GM10248 (cell line): ENCODE data around the gene LEMD3.
"Not testable (repeated sequence)": the region's sequence is repeated elsewhere in the genome, so short reads cannot be mapped to it uniquely, and the experiment has no call there.

Source experiments
- CTCF ChIA-PET: fragments of 300-600 bp; sonication (Branson Sonifier 250); formaldehyde crosslinking; extraction: SDS; loops from one replicate; lab custom pipeline; 2021; ENCODE audit warnings: antibody characterized with exemption; lab: Yijun Ruan, JAX
- POLR2A ChIA-PET: fragments of 350-650 bp; sonication (Branson Sonifier 250); formaldehyde crosslinking; extraction: SDS; loops from one replicate; lab custom pipeline; 2020; ENCODE audit warnings: antibody characterized with exemption; lab: Yijun Ruan, JAX
- DNase-seq: peaks from one replicate; pipeline ENCODE4 v3.0.0; 2012; ENCODE audit errors: extremely low spot score
- TF ChIP-seq, protein P1 (sequence below): IDR thresholded peaks from 2 replicates; pipeline ENCODE4 v1.5.1; 2012; ENCODE audit warnings: mild to moderate bottlenecking, low read depth; ENCODE audit errors: extremely low read depth, missing control alignments, control extremely low read depth

LEMD3 gene

GRCh38 chr12:65282840-65283239 is 113.5 kb downstream of the LEMD3 start:
- no peak for DNase-seq
- ChIA-PET CTCF (interaction anchor here (1.0 kb wide), 1 partner anchor 392 kb away, joined by 4 read pairs; no protein-coding TSS in a partner anchor), POLR2A (no interaction called here)
- TF ChIP-seq, protein P1, sequence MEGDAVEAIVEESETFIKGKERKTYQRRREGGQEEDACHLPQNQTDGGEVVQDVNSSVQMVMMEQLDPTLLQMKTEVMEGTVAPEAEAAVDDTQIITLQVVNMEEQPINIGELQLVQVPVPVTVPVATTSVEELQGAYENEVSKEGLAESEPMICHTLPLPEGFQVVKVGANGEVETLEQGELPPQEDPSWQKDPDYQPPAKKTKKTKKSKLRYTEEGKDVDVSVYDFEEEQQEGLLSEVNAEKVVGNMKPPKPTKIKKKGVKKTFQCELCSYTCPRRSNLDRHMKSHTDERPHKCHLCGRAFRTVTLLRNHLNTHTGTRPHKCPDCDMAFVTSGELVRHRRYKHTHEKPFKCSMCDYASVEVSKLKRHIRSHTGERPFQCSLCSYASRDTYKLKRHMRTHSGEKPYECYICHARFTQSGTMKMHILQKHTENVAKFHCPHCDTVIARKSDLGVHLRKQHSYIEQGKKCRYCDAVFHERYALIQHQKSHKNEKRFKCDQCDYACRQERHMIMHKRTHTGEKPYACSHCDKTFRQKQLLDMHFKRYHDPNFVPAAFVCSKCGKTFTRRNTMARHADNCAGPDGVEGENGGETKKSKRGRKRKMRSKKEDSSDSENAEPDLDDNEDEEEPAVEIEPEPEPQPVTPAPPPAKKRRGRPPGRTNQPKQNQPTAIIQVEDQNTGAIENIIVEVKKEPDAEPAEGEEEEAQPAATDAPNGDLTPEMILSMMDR = no peak

GRCh38 chr12:65285532-65285931 is 116.1 kb downstream of the LEMD3 start:
- CTCF ChIA-PET, DNase-seq, POLR2A ChIA-PET: not testable (repeated sequence)

DNA sequence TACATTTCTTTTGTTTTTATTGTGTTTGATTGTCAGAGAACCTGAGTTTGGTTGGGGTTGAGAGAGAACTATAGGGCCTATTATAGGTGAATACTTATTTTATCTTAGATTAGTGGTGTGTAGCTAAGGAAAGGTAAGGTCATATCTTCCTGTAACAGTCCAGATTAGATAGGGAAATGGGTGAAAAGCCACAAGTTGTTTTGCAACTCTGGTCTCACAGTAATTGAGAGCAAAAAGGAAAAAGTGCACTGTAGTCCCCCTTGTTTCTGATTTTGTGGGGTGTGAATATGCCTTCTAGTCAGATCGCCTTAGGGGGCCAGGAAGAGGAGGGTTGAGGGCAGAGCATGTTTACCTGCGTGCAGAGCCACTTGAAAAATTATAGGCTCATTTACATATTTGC is 118.0 kb downstream of the LEMD3 start:
- CTCF ChIA-PET = interaction anchor here (1.2 kb wide), 1 partner anchor 19 kb away, joined by 3 read pairs; no protein-coding TSS in a partner anchor
- TF ChIP-seq, protein P1 = no peak
- POLR2A ChIA-PET = no interaction called here
- DNase-seq = no peak

DNA sequence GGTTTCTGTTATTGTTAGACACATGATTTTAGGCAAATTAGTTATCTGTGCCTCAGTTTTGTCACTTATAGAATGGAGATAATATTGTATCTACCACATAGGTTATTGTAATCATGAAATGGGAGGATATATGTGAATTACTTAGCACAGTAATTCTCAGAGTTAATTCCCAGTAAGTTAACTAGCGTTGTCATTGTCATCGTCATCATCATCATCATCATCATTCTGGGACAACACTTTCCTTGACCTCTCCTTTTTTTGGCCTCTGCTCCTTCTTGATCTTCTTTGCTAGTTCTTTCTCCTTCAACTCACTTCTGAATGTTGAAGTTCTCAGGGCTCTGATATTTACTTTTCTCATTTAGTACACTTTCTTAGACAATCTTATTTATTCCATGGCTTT is 122.9 kb downstream of the LEMD3 start:
- ChIA-PET CTCF (interaction anchor here (1.2 to 2.1 kb wide), 2 partner anchors 14 to 16 kb away, joined by 4 to 9 read pairs; no protein-coding TSS in a partner anchor), POLR2A (no interaction called here)
- no peak for DNase-seq
- TF ChIP-seq, protein P1 = no peak

GRCh38 chr12:65293735-65294134 is 124.4 kb downstream of the LEMD3 start:
- DNase-seq = no peak
- TF ChIP-seq, protein P1 = no peak

GRCh38 chr12:65294641-65295262 is 125.4 kb downstream of the LEMD3 start:
- TF ChIP-seq, protein P1 = no peak
- POLR2A ChIA-PET = no interaction called here
- no peak for DNase-seq
- CTCF ChIA-PET = interaction anchor here (2.1 kb wide), 1 partner anchor 11 kb away, joined by 9 read pairs; no protein-coding TSS in a partner anchor

More at GRCh38 chr12:65293735-65294134, 124.4 kb downstream of the LEMD3 start:
- ChIA-PET CTCF (interaction anchor here (2.1 kb wide), 1 partner anchor 12 kb away, joined by 9 read pairs; no protein-coding TSS in a partner anchor), POLR2A (no interaction called here)

- no peak for DNase-seq
- TF ChIP-seq, protein P1 = no peak
- POLR2A ChIA-PET = no interaction called here
- CTCF ChIA-PET = no interaction called here
Measured at GRCh38 chr12:65296508-65297265, 127.3 kb downstream of the LEMD3 start.
